ENCODE data around the gene RALB. TPM values are rescaled to one million over a fixed set of nuclear protein-coding genes. Genes with fewer than 3 reads are reported as not detected.

The RALB gene
- total RNA-seq, 1 experiment from 2014 or later: 40.2 TPM

GRCh38 chr2:120261387-120262006 is 8.8 kb downstream of the RALB start:
- CTCF ChIA-PET: no interaction called here
- no peaks in the 10 kb centered on the region for H3K27me3 Mint-ChIP-seq (ENCODE audit: unreplicated experiment)
- intact Hi-C loops (cut with micrococcal nuclease; ENCODE audit: unreplicated experiment): no loop called here

GRCh38 chr2:120262150-120262549 is 9.5 kb downstream of the RALB start:
- DNase-seq: no peak
- H3K36me3 Mint-ChIP-seq (ENCODE audit: insufficient read depth, unreplicated experiment): peaks cover 7% of the 10 kb centered on the region
- intact Hi-C loops (cut with micrococcal nuclease; ENCODE audit: unreplicated experiment): no loop called here
- peaks cover 15% of the 10 kb centered on the region for H3K4me1 Mint-ChIP-seq (ENCODE audit: low read depth, unreplicated experiment)
- peaks cover 14% of the 10 kb centered on the region for H3K9me3 Mint-ChIP-seq (ENCODE audit: low read depth, unreplicated experiment)
- TF ChIP-seq CTCF (IDR thresholded peaks at IDR 0.05; ENCODE audit: unreplicated experiment): no peak
- BruUV-seq (replicated peaks): no TSS peak
- H3K4me3 Mint-ChIP-seq (ENCODE audit: low read depth, unreplicated experiment): no peak overlapping the region
- CTCF ChIA-PET: no interaction called here
- H3K27me3 Mint-ChIP-seq (ENCODE audit: unreplicated experiment): no peaks in the 10 kb centered on the region
- no peak overlapping the region for H3K27ac Mint-ChIP-seq (ENCODE audit: unreplicated experiment)

More at GRCh38 chr2:120261387-120262006, 8.8 kb downstream of the RALB start:
- Mint-ChIP-seq H3K4me3 (ENCODE audit: low read depth, unreplicated experiment) (no peak overlapping the region), H3K4me1 (ENCODE audit: low read depth, unreplicated experiment) (peaks cover 21% of the 10 kb centered on the region), H3K27ac (ENCODE audit: unreplicated experiment) (no peak overlapping the region), H3K36me3 (ENCODE audit: insufficient read depth, unreplicated experiment) (peaks cover 7% of the 10 kb centered on the region), H3K9me3 (ENCODE audit: low read depth, unreplicated experiment) (peaks cover 14% of the 10 kb centered on the region)
- DNase-seq: no peak
- no TSS peak for BruUV-seq (replicated peaks)
- TF ChIP-seq CTCF (IDR thresholded peaks at IDR 0.05; ENCODE audit: unreplicated experiment): no peak

GRCh38 chr2:120262761-120263428 is 10.2 kb downstream of the RALB start:
- no peak overlapping the region for H3K27ac Mint-ChIP-seq (ENCODE audit: unreplicated experiment)
- BruUV-seq (replicated peaks): no TSS peak
- CTCF ChIA-PET: no interaction called here
- TF ChIP-seq CTCF (IDR thresholded peaks at IDR 0.05; ENCODE audit: unreplicated experiment): no peak
- peaks cover 14% of the 10 kb centered on the region for H3K9me3 Mint-ChIP-seq (ENCODE audit: low read depth, unreplicated experiment)
- H3K27me3 Mint-ChIP-seq (ENCODE audit: unreplicated experiment): no peaks in the 10 kb centered on the region
- H3K4me3 Mint-ChIP-seq (ENCODE audit: low read depth, unreplicated experiment): no peak overlapping the region
- peaks cover 7% of the 10 kb centered on the region for H3K36me3 Mint-ChIP-seq (ENCODE audit: insufficient read depth, unreplicated experiment)
- H3K4me1 Mint-ChIP-seq (ENCODE audit: low read depth, unreplicated experiment): peaks cover 7% of the 10 kb centered on the region
- intact Hi-C loops (cut with micrococcal nuclease; ENCODE audit: unreplicated experiment): no loop called here
- DNase-seq: no peak

GRCh38 chr2:120265006-120265405 is 12.4 kb downstream of the RALB start:
- Mint-ChIP-seq H3K9me3 (ENCODE audit: low read depth, unreplicated experiment) (peaks cover 7% of the 10 kb centered on the region), H3K27ac (ENCODE audit: unreplicated experiment) (no peak overlapping the region), H3K27me3 (ENCODE audit: unreplicated experiment) (no peaks in the 10 kb centered on the region), H3K4me3 (ENCODE audit: low read depth, unreplicated experiment) (no peak overlapping the region), H3K36me3 (ENCODE audit: insufficient read depth, unreplicated experiment) (no peaks in the 10 kb centered on the region), H3K4me1 (ENCODE audit: low read depth, unreplicated experiment) (peaks cover 2% of the 10 kb centered on the region)
- CTCF ChIA-PET: no interaction called here
- intact Hi-C loops (cut with micrococcal nuclease; ENCODE audit: unreplicated experiment): no loop called here
- no peak for TF ChIP-seq CTCF (IDR thresholded peaks at IDR 0.05; ENCODE audit: unreplicated experiment)
- DNase-seq: no peak
- BruUV-seq (replicated peaks): no TSS peak
